ENCODE results near the gene PTPRD.

The PTPRD gene

DNA sequence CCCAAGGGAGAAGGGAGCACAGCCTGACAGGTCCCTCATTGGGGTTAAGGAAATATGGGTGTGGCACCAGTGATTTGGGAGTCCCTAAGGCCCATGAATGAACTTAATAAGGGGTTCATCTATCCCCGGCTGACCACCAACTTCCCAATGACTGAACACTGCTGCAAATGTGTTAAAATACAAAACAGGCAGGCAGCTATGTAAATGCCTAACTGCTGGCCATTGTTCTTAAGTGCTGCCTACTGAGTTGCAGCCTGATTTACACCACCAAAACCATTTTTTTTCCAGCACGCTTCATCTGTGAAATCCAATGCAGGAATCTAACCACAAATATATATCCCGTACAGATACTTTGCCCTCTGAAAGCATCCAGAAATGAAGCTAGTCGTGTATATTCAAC lies 478.5 kb downstream of the PTPRD start:
- Mint-ChIP-seq H3K36me3 (ENCODE audit: low read depth) (no peaks in the 10 kb centered on the region), H3K4me3 (no peak overlapping the region), H3K27me3 (no peaks in the 10 kb centered on the region), H3K4me1 (ENCODE audit: low read depth) (no peaks in the 10 kb centered on the region), H3K27ac (no peak overlapping the region), H3K9me3 (peaks cover 19% of the 10 kb centered on the region)
- no peak for DNase-seq

- no peak overlapping the region for H3K27ac Mint-ChIP-seq
- no peaks in the 10 kb centered on the region for H3K27me3 Mint-ChIP-seq
- H3K4me1 Mint-ChIP-seq (ENCODE audit: low read depth) = no peaks in the 10 kb centered on the region
- no peaks in the 10 kb centered on the region for H3K36me3 Mint-ChIP-seq (ENCODE audit: low read depth)
- no peak overlapping the region for H3K4me3 Mint-ChIP-seq
- peaks cover 6% of the 10 kb centered on the region for H3K9me3 Mint-ChIP-seq
- DNase-seq = no peak
Measured at GRCh38 chr9:10130061-10130675, 482.6 kb downstream of the PTPRD start.

DNA sequence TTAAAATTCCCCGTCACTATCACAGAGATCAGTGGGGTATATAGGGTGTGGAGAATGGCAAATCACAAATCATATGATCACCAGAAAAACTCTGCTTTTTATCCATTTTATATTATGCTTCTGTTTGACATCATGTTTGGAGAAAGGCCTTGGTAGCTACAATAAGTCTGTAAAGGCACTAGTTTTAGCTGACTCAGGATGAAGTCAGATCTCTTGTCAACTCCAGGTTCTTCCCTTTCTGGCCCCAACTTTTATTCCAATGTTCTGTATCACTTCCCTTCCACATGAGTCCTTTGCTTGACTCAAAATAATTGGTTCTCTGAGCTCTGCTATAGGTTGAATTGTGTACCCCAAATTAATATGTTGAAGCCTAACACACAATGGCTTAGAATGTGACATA lies 484.9 kb downstream of the PTPRD start:
- no peak for DNase-seq
- no peaks in the 10 kb centered on the region for H3K27me3 Mint-ChIP-seq
- H3K4me3 Mint-ChIP-seq = no peak overlapping the region
- H3K27ac Mint-ChIP-seq = no peak overlapping the region
- no peaks in the 10 kb centered on the region for H3K36me3 Mint-ChIP-seq (ENCODE audit: low read depth)
- H3K4me1 Mint-ChIP-seq (ENCODE audit: low read depth) = no peaks in the 10 kb centered on the region
- H3K9me3 Mint-ChIP-seq = peaks cover 1% of the 10 kb centered on the region

- H3K27ac Mint-ChIP-seq = no peak overlapping the region
- no peak overlapping the region for H3K4me3 Mint-ChIP-seq
Measured at GRCh38 chr9:10112798-10113197, 500.0 kb downstream of the PTPRD start.

GRCh38 chr9:10112070-10112469 lies 500.7 kb downstream of the PTPRD start:
- Mint-ChIP-seq H3K4me1 (ENCODE audit: low read depth) (no peaks in the 10 kb centered on the region), H3K27ac (no peak overlapping the region)

More at GRCh38 chr9:10112798-10113197, 500.0 kb downstream of the PTPRD start:
- Mint-ChIP-seq H3K27me3 (no peaks in the 10 kb centered on the region), H3K4me1 (ENCODE audit: low read depth) (no peaks in the 10 kb centered on the region), H3K36me3 (ENCODE audit: low read depth) (no peaks in the 10 kb centered on the region), H3K9me3 (peaks cover 9% of the 10 kb centered on the region)
- DNase-seq = no peak

DNA sequence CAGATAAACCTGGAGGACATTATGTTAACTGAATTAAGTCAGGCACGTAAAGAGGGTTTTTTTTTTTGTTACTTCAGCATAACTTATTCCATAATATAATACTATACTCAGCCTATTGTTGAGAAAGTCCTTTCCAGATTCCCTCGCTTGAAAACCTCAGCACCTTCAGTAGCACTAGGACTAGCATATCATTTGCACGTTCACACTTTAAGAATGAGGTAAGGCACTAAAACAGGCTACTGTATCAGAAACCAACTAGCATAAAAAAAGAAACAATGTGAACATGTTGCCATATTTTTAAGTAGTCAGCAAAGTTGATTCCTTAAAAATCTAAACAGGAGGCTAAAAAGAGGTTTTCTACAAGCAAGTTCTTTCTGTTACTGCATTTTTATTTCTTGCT lies 504.0 kb downstream of the PTPRD start:
- H3K4me1 Mint-ChIP-seq (ENCODE audit: low read depth) = no peaks in the 10 kb centered on the region
- H3K27me3 Mint-ChIP-seq = no peaks in the 10 kb centered on the region
- no peak for DNase-seq
- H3K9me3 Mint-ChIP-seq = peaks cover 13% of the 10 kb centered on the region
- no peaks in the 10 kb centered on the region for H3K36me3 Mint-ChIP-seq (ENCODE audit: low read depth)
- H3K4me3 Mint-ChIP-seq = no peak overlapping the region
- H3K27ac Mint-ChIP-seq = no peak overlapping the region

More at GRCh38 chr9:10112070-10112469, 500.7 kb downstream of the PTPRD start:
- Mint-ChIP-seq H3K27me3 (no peaks in the 10 kb centered on the region), H3K4me3 (no peak overlapping the region), H3K36me3 (ENCODE audit: low read depth) (no peaks in the 10 kb centered on the region), H3K9me3 (peaks cover 9% of the 10 kb centered on the region)
- DNase-seq = no peak

GRCh38 chr9:10104774-10105173 lies 508.0 kb downstream of the PTPRD start:
- no peak overlapping the region for H3K4me3 Mint-ChIP-seq
- no peak overlapping the region for H3K27ac Mint-ChIP-seq
- no peaks in the 10 kb centered on the region for H3K27me3 Mint-ChIP-seq
- no peaks in the 10 kb centered on the region for H3K36me3 Mint-ChIP-seq (ENCODE audit: low read depth)
- DNase-seq = no peak
- no peaks in the 10 kb centered on the region for H3K4me1 Mint-ChIP-seq (ENCODE audit: low read depth)
- H3K9me3 Mint-ChIP-seq = peaks cover 10% of the 10 kb centered on the region

DNA sequence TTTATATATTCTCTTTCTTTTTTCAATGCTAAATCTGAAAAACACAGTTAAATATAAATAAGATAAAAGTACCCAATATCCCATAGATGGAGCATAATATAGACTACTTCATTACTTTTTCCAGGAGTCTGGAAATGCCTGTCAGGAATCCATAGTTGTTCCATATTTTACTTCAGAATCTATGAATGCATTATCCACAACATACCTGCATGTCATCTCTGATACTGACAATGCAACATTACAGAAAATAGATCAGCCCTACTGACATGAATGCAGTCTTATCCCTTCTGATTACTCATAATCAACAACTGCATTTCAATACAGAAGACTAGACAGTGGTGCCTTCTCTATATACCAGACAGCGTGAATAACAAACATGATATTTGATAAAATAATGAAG lies 517.6 kb downstream of the PTPRD start:
- Mint-ChIP-seq H3K4me3 (no peak overlapping the region), H3K4me1 (ENCODE audit: low read depth) (no peaks in the 10 kb centered on the region), H3K27me3 (no peaks in the 10 kb centered on the region), H3K27ac (no peak overlapping the region), H3K9me3 (peaks cover 7% of the 10 kb centered on the region), H3K36me3 (ENCODE audit: low read depth) (no peaks in the 10 kb centered on the region)
- no peak for DNase-seq

- peaks cover 7% of the 10 kb centered on the region for H3K9me3 Mint-ChIP-seq
- no peak overlapping the region for H3K27ac Mint-ChIP-seq
- H3K4me1 Mint-ChIP-seq (ENCODE audit: low read depth) = no peaks in the 10 kb centered on the region
- H3K36me3 Mint-ChIP-seq (ENCODE audit: low read depth) = no peaks in the 10 kb centered on the region
- DNase-seq = no peak
- no peaks in the 10 kb centered on the region for H3K27me3 Mint-ChIP-seq
- no peak overlapping the region for H3K4me3 Mint-ChIP-seq
Measured at GRCh38 chr9:10094563-10094962, 518.2 kb downstream of the PTPRD start.

DNA sequence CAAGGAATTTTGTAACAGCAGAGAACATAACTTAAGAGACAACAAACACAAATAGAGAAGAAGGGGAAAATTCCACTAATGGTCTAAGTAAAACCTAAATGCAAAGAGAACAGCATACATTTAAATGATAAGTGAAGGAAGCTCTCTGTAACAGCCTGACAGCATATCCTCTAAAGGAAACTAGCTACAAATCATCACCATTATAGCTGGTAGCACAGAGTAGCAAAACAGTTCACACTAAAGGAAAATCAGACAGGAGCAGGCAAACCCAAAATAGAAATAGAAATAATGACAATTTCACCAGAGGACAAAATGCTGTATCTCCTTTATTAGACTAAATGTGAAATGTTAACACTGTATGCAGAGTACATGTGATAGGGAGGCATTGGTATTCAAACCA lies 532.8 kb downstream of the PTPRD start:
- Mint-ChIP-seq H3K27me3 (no peaks in the 10 kb centered on the region), H3K4me3 (no peak overlapping the region), H3K4me1 (ENCODE audit: low read depth) (no peaks in the 10 kb centered on the region), H3K9me3 (peaks cover 7% of the 10 kb centered on the region), H3K27ac (no peak overlapping the region), H3K36me3 (ENCODE audit: low read depth) (no peaks in the 10 kb centered on the region)
- no peak for DNase-seq

- H3K27ac Mint-ChIP-seq = no peak overlapping the region
- no peak overlapping the region for H3K4me3 Mint-ChIP-seq
- H3K36me3 Mint-ChIP-seq (ENCODE audit: low read depth) = no peaks in the 10 kb centered on the region
- peaks cover 7% of the 10 kb centered on the region for H3K9me3 Mint-ChIP-seq
- H3K27me3 Mint-ChIP-seq = no peaks in the 10 kb centered on the region
- H3K4me1 Mint-ChIP-seq (ENCODE audit: low read depth) = no peaks in the 10 kb centered on the region
- no peak for DNase-seq
Measured at GRCh38 chr9:10079284-10079964, 533.4 kb downstream of the PTPRD start.

- no peaks in the 10 kb centered on the region for H3K4me1 Mint-ChIP-seq (ENCODE audit: low read depth)
- no peaks in the 10 kb centered on the region for H3K36me3 Mint-ChIP-seq (ENCODE audit: low read depth)
- no peak for DNase-seq
- H3K27ac Mint-ChIP-seq = no peak overlapping the region
- H3K4me3 Mint-ChIP-seq = no peak overlapping the region
- peaks cover 9% of the 10 kb centered on the region for H3K9me3 Mint-ChIP-seq
- H3K27me3 Mint-ChIP-seq = no peaks in the 10 kb centered on the region
Measured at GRCh38 chr9:10071579-10071978, 541.2 kb downstream of the PTPRD start.

- Mint-ChIP-seq H3K27me3 (no peaks in the 10 kb centered on the region), H3K4me1 (ENCODE audit: low read depth) (no peaks in the 10 kb centered on the region), H3K36me3 (ENCODE audit: low read depth) (no peaks in the 10 kb centered on the region), H3K9me3 (peaks cover 2% of the 10 kb centered on the region), H3K4me3 (no peak overlapping the region), H3K27ac (no peak overlapping the region)
- DNase-seq = no peak
Measured at GRCh38 chr9:10062629-10063395, 550.0 kb downstream of the PTPRD start.

GRCh38 chr9:10059044-10059443 lies 553.8 kb downstream of the PTPRD start:
- H3K27me3 Mint-ChIP-seq = no peaks in the 10 kb centered on the region
- H3K27ac Mint-ChIP-seq = no peak overlapping the region
- H3K9me3 Mint-ChIP-seq = no peaks in the 10 kb centered on the region
- DNase-seq = no peak
- H3K4me3 Mint-ChIP-seq = no peak overlapping the region
- no peaks in the 10 kb centered on the region for H3K36me3 Mint-ChIP-seq (ENCODE audit: low read depth)
- no peaks in the 10 kb centered on the region for H3K4me1 Mint-ChIP-seq (ENCODE audit: low read depth)

GRCh38 chr9:10055886-10056395 lies 556.9 kb downstream of the PTPRD start:
- Mint-ChIP-seq H3K4me1 (ENCODE audit: low read depth) (no peaks in the 10 kb centered on the region), H3K27ac (no peak overlapping the region), H3K4me3 (no peak overlapping the region), H3K9me3 (no peaks in the 10 kb centered on the region), H3K27me3 (no peaks in the 10 kb centered on the region), H3K36me3 (ENCODE audit: low read depth) (no peaks in the 10 kb centered on the region)
- DNase-seq = no peak

Data from activated T-cell treated with anti-CD3 and anti-CD28 coated beads, Interleukin-2, amount 50 U/mL, for 24 hours (primary cell).